HK-2 (cell line): ENCODE data around the gene PITPNM3.
"Not testable (repeated sequence)": the region's sequence is repeated elsewhere in the genome, so short reads cannot be mapped to it uniquely, and the experiment has no call there.

Experiments
- DNase-seq: peaks from one replicate; pipeline ENCODE4 v3.0.0-alpha.2; 2018; ENCODE audit not compliant: unreplicated experiment

The PITPNM3 gene

DNA sequence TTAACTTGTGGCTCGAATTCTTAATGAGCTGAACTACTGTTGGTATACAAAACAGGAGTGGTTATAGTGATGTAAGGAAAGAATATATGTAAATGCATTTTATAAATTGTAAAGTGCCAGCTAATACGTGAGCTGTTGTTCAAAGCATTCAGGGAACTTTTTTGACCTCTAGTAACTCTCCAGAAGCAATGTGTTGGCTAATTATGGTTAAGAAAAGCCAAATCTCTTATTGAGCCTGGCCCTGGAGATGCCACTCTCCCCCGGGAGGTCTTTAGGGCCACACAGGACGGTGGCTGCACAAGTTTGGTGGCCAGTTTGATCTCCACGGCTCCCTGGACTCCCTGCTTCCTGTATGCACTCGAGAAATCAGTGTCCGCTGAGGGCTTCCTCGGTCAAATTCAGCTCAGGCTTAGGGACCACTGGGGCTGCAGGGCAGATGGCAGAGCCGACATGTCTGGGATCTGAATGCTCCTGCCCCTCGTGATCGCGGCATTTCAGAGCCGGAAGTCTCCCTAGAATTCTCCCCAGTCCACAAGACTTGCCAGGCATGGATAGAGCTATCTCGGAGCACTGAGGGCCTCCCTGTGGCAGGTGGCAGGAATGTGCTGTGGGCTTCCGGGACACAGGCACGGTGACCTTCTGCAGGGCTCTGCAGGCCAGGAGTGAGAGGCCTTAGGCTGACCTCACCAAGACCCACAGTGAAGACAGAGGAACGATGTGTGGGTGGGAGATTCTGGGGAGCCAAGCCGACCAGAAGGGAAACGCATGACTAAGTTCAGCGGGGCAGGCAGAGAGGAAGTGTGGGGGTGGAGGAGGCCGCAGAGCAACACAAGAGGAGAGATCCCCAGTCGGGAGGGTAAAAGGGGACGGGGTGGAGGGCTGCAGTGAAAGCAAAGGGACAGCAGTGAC is 18.6 kb upstream of the PITPNM3 start:
- DNase-seq = peak; percentile 75

DNA sequence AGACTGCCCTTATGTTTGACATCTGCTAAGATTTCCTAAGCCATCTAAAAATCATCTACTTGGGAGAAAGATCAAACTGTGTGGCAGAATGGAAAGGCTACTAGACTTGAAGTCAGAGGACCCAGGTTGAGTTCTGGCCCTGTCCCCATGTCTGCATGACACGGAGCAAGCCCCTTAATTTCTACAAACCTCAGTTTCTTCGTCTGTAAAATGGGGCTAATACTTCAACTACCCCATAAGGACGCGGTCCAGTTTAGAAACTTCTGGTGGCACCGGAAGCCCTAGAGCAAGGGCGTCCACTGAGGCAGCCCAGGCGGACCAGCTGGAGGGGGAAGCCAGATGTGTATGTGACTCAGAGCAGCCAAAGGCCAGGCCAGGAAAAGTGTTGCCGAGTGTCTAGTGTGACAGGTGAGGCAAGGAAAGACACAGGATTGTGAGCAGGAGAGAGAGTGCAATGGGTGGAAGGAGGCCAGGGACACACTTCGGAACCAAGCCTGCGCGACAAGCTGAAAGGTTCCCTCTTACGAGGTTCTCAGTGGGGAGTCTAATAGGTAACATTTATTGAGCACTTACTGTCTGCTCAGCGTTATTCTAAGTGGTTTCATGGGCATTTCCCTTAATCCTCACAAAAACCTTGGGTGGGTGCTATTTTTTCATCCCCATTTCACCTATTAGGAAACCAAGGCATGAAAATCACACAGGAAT is 17.8 kb upstream of the PITPNM3 start:
- no peak for DNase-seq

DNA sequence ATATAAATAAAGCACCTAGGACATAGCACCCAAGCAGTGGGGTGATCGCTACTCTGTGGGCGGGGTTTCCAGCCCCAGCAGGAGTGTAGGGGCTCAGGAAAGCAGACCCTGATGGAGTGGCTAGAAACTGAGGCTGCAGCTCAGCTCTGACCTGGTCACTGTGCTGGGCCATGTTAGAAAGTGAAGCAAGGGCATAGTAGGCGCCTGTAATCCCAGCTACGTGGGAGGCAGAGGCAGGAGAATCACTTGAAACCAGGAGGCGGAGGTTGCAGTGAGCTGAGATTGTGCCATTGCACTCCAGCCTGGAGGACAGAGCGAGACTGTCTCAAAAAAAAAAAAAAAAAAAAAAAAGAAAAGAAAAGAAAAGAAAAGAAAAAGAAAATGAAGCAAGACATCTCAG is 17.1 kb upstream of the PITPNM3 start:
- DNase-seq = not testable (repeated sequence)

DNA sequence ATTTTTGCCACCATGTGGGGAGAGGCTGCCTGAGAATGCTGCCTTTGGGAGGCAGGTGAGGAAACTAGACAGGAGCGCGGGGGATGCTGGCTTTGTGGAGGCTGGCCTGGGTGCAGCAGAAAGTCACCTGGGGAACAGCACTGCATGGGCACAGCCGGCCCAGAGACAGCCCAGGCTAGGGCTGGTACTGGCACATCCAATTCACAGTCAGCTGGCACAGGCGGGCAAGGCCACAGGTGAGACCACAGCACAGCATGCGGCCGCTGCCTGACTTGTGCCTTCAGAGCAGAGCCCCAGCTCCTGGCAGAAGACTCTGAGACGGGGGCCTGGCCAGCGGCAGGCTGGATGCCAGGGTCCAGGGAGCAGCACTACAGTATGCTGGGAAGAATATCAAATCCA is 16.6 kb upstream of the PITPNM3 start:
- no peak for DNase-seq

DNA sequence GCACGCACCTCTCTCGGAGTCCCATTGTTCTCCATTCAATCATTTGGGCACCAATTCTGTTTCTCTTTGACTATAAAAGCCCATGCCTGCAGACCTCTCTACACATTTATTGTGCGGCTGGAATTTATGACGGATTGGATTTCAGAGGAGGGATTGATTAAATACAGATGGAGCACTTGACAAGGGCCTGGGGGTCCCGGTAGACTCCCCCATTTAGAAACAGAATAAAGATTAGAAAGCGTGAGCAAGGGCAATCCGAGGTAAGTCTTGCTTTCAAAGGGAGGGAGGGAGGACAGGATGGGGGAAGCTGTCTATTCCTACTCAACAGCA is 15.1 kb upstream of the PITPNM3 start:
- no peak for DNase-seq

DNA sequence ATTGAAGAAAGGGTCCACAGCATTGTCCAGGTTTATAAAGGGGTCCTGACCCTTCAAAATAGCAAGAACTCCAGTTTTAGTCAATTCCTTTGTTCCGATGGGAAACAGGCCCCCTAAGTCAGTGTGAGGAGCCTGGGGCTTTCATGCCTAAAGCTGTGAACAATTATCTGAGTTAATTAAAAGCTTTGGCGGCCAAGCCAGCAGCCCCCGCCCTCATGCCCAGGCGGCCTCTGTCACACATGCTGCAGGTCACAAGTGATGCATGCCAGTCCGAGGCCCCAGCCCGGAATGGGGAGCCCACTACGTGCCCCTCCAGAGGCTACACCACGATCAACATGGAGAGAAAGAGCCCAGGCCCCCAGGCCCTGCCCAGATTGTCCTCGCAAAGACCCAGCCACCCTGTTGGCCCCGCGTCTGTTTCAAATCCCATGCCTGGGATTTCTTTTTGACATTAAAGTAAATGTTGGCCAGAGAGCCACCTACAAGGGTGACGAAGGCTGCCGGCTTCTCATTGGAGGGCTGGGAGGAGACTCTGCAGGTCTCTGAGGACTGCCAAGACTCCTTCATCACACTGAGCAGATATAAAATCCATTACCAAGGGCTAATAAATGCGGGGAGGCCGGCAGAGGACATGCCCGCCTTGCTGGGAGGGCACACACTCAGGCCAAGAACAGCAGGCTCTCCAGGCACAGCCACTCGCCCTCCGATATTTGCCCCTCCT is 14.5 kb upstream of the PITPNM3 start:
- DNase-seq = no peak

DNA sequence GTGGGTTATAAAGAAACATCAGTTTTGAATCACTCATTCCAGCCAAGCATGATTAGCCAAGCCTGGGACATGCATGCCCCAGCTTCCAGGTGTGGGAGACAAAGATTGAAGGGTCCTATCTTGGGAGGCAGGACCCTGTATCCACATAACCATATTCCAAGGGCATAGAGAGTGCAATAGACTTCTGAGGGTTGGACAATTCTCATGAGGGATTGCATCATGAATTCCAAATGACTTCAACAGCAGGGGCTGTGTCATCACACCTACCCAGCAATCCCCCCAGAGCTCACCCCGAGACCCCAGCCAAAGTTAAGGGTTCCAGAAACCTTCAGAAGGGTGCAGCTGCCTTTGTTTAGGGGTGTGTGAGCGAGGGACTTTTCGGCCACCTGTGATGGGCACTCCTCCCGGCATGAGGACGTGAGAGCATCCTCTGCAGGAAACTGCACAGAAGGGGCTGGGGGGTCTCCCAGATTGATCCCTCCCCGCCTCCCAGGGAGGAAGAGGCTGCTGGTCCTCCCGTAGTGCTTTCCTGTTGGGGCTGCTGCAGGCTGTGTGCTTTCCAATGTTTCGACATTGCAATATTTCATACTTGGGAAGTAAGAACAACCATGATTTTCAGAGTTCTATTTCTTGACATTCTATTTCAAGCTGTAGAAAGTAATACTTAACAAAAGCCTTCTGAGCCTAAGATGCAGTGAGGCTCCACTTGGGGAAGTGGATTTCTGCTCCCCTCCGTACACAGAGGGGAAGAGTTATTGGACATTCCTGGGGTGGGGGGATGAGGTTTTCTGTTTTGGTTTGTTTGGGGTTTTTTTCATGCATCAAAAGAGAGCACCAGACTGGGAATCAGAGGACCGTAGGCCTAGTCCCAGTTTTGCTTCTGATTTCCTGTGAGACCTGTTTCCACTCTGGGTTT is 13.3 kb upstream of the PITPNM3 start:
- no peak for DNase-seq

DNA sequence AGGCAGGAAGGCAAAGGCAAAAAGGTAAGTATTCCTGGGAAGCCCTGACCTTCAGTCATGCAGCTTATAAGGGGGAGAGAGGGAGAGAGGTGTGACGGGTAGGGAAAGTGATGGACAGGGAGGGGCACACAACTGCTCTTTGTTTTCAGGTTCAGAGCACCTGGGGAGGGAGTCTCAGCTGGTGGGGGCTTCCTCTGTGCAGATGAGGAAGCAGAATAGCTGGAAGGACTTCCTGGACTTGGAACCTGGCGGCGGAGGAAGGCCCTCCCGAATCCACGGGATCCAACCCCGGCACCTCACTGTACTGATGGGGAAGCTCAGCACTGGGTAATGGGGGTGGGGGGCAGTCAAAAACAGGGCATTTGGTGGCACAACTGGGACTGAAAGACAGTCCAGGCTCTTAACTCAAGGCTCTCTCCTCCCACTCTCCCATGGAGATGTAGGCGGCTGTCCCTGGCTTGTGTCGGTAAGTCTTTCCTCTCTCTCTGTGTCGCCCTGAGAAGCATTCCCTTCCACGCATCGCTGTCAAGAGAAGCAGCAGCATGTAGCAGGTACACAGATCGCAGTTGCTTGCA is 11.9 kb upstream of the PITPNM3 start:
- no peak for DNase-seq

DNA sequence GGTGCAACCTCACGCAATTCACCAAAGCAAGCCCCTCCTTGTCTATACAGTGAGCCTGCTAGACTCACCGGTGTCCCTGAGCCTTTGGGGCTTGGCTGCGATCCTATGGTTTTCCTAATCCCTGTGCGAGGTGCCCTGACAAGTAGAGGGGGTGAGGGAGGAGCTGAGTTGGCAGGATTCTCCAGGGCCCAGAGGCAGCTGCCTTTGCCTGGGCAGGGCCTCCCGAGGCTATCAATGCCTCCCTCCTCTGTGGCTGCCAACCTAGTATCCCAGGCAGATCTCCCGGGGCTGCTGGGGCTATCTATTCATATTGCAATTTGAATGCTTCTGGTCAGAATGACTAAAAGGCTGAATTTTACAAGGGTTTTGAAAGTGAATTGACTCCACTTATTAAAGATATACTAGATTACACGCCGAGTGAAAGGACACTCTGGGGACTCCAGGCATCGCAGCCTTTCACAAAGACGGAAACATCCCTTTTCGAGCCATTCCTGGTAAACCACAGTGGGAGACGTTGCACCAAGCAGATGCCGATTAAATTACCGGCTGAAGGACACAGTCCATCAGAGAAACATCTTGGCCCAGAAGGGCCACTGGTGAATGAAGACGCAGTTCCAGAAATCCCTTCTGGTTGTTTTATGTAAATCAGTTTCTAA is 11.3 kb upstream of the PITPNM3 start:
- no peak for DNase-seq

DNA sequence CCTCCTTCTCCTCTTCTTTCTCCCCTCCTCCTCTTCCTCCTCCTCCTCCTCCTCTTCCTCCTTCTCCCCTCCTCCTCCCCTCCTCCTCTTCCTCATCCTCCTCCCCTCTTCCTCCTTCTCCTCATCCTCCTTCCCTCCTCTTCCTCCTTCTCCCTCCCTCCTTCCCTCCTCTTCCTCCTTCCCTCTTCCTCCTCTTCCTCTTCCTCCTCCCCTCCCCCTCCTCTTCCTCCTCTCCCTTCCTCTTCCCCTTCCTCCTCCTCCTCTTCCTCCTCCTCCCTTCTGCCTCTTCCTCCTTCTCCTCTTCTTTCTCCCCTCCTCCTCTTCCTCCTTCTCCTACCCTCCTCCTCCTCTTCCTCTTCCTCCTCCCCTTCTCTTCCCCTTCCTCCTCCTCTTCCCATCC is 5.1 kb upstream of the PITPNM3 start:
- DNase-seq = no peak

DNA sequence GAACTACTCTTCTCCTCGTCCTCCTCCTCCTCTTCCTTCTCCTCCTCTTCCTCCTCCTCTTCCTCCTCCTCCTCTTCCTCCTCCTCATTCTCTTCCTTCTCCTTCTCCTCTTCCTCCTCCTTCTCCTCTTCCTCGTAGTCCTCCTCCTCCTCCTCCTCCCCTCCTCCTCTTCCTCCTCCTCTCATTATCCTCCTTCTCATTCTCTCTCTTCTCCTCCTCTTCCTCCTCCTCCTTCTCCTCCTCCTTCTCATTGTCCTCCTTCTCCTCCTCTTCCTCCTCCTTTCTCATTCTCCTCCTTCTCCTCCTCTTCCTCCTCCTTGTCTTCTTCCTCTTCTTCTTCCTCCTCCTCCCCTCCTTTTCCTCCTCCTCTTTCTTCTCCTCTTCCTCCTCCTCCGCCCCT is 4.1 kb upstream of the PITPNM3 start:
- DNase-seq = no peak

DNA sequence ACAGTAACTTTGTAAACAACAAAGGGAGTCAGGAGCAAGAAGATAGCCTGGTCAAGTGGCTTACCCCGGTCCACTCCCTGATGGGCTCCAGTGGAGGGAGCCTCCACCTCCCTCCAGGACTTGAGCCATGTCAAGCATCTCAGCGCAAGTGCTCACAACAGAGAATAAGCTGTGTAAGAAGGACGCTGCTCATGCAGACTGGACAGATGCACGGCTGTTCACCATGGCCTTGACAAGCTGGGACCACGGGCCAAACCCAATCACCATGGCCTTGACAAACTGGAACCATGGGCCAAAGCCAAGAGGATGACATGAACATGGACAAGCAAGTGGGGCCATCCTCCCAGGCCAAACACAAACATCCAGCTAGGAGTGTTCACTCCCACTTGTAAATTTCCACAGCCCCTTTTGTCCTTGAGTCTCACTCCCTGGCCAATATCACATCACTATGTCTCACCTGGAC is 3.4 kb upstream of the PITPNM3 start:
- no peak for DNase-seq

DNA sequence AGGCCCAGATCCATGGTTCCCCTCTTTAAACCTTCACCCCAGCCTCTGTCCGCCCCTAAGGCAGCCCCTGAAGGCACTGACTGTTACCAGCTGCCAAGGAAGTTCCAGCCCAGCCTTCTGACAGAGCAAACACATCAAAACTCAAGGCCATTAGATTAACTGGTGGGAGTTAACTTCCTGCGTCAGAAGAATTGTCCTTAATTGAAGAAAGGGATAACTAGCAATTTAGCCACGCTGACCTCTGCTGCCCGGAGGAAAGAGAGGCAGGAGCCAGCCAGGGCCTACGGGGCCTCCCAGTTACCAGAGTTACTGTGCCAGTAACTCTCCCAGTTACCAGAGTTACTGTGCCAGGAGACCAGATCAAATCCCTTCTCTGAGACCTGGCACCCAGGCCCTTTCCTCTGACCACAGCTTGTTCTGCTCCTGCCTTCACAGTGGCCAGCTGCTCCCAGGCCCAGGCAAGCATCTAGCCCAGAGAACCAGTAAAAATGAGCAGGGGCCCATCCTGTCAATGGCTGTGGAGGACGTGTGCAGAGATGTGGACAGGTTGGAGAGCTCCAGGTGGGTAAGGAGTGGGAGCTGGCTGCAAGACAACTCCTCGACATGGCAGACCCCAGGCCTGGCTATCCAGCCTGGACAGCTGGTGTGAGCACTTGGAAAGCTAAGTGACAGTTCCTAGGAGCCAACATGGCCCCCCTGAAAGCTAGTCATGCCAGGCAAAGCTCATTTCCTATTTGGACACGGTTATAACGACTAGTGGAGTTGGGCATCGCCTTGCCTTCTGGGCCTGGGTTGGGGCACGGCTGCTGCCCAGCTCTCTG is 2.8 kb upstream of the PITPNM3 start:
- no peak for DNase-seq

DNA sequence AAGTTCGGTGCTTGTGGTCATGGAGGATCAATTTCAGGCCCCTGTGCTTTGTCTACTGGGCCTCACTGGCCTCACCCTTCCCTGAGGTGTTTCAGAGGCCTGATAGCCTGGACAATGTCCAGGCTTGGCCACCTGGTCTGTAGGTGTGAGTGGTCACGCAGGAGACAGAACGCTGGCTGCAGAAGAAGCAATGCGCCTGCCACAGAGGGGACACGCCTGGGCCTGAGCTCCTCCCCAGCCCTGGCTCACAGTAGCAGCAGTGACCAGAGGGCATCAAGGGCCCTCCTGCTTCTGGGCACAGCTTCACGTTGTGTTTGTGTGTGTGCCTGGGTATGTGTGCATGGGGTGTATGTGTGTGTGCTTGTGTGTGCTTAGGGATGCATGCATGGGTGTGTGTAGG is 1.9 kb upstream of the PITPNM3 start:
- no peak for DNase-seq

DNA sequence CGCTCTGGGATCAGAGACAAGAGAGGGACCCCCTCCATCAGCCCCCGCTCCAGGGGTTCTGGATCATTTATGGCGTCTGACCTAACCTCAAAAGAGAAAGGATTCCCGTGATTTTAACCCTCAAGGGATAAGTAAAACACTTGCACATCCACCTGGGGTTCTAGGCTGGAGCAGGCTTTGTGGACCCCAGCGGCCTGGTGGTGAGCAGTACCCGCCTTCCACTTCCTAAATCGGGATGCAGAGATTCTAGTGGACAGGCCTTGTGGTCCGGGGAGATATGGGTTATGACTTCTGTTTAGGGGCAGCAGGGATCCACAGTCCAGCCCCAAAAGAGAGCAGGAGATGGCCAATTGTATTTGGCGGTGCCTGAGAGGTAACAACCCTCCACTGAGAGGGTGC is 684 bp upstream of the PITPNM3 start:
- no peak for DNase-seq

DNA sequence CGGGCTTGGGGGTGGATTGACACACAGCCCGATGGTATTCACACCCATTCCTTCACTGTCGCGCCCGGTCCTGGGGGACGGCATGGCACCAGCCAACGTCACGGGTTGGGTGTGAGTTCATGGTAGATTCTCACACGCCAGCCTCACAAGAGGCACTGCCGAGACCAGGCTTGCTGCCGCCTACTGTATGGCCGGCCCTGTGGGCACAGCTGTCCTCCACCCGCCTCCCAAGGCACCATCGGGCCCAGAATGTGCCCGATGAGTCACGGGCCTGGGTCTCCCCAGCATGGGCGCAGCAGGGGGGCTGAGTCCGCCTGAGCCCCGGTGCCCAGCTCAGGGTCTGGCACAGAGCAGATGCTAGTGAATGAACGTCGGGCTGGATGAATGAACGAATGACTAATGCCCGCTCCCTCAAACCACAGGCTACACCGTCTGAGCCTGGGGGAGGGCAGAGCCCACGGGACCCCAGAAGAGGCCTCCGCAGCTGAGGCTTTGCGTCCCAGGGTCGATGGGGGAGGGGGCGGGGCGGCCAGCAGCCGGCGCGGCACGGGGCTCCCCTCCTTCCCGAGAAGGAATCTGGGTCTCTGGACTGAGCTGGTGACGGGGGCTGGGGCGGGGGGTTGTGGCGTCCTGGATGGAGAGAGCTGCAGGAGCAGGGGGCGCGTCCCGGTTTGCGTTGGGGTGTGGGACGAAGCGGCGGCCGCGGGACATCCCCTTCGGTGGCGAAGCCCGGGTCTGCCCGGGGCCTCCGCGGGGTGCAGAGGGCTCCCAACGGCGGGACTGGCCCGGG is 829 bp downstream of the PITPNM3 start:
- peak; percentile 59 for DNase-seq

DNA sequence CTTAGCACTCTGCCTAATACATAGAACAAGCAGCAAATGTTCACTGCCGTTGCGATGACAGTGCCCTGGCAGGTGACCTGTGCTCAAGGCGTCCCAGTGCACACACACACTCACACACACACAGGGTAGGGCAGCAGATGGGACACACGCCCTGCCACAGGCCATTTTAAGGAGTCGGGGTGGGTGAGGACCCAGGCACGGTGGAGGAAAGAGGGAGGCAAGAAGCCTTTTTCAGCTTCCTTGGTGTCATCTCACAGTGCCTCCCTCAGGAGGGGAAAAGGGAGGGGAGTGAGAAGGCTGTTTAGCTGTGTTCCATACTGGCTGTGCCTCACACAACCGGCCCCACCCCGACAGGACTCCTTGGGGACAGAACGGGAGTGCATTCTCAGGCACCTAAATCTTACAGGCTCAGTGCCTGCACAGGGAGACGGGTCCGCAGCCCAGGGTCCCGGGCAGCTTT is 1.5 kb downstream of the PITPNM3 start:
- DNase-seq = no peak

DNA sequence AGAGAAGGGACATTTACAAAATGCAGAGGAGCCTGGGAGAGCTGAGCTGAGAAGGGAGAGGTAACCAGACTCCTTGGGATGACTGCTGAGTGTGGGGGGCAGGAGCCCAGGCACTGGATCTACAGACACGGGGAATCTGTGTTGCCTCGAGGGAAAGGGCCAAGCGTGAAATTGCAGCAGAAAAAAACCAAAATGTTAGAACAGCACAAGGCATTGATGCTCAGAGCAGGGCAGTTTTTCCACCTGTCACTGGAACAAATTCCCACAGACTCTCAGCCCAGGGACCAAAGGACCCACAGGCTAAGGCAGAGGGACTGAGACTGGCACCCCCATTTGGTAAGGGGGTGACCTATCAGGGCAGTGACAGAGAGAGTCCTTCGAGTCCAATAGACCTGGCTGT is 2.0 kb downstream of the PITPNM3 start:
- DNase-seq = no peak
